ENCODE results near the gene TNFRSF12A. TPM values are rescaled to one million over a fixed set of nuclear protein-coding genes. Genes with fewer than 3 reads are reported as not detected.

The TNFRSF12A gene
- total and polyA plus RNA-seq, 9 donors, result 3.7 to 52.5 (median 8.5) TPM

DNA sequence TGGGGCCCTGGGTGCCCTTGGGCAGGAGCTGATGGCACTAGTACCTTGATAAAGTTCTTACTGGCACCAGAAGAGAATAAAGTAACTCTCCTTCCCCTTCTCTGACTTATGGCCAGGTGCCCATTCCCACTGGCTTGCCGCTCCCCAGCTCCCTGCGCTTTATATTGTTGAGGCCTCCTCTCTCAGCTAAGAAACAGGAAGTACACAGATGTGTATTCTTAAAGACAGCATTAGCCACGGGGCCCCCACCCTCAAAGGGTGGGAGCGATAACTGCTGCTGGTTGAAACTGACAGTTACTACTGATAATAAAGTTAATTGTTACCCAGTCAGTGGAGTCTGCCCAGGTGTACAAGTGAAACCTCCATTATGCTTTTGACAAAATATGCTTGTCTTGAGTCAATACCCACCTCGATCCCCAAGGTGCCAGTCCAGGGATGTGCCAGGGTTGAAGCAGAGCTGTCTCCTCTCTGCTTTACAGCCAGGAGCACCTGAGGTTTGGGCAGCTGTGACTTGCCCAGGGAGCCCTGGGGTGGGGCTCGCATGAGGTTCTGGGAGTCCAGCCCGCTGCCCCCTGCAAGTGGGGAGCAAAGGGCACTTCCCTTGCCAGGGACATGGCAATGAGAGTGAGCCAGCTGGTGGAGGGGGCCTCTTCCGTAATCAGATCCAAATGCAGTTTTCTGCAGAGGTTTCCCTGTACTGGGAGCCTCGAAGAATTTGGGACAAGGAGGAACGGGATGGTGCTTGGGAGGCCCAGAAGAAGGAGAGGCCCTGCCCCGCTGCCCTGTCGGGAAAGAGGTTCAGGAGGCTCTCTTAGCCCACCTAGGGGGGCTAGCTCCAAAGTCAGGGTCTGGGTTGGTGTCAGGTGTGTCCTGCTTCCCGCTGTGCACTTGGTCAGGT lies 12.9 kb upstream of the TNFRSF12A start:
- Histone ChIP-seq H3K4me3 (no peak overlapping the region), H3K9me3 (no peaks in the 10 kb centered on the region), H3K36me3 (no peaks in the 10 kb centered on the region), H3K27ac (no peak overlapping the region), H3K27me3 (peaks cover 8% of the 10 kb centered on the region), H3K4me1 (ENCODE audit: insufficient read depth) (no peaks in the 10 kb centered on the region)
- intact Hi-C loops (cut with DNase I), result no loop called here
- no peak for DNase-seq
- 53 to 58% (median 53%) methylated on average over 13 of the region's 13 CpGs for WGBS, 3 donors
- TF ChIP-seq POLR2A (IDR thresholded peaks at IDR 0.05) (no peak), EP300 (IDR thresholded peaks at IDR 0.05) (no peak)
- TF ChIP-seq, protein P1, sequence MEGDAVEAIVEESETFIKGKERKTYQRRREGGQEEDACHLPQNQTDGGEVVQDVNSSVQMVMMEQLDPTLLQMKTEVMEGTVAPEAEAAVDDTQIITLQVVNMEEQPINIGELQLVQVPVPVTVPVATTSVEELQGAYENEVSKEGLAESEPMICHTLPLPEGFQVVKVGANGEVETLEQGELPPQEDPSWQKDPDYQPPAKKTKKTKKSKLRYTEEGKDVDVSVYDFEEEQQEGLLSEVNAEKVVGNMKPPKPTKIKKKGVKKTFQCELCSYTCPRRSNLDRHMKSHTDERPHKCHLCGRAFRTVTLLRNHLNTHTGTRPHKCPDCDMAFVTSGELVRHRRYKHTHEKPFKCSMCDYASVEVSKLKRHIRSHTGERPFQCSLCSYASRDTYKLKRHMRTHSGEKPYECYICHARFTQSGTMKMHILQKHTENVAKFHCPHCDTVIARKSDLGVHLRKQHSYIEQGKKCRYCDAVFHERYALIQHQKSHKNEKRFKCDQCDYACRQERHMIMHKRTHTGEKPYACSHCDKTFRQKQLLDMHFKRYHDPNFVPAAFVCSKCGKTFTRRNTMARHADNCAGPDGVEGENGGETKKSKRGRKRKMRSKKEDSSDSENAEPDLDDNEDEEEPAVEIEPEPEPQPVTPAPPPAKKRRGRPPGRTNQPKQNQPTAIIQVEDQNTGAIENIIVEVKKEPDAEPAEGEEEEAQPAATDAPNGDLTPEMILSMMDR (IDR thresholded peaks at IDR 0.05), result no peak

DNA sequence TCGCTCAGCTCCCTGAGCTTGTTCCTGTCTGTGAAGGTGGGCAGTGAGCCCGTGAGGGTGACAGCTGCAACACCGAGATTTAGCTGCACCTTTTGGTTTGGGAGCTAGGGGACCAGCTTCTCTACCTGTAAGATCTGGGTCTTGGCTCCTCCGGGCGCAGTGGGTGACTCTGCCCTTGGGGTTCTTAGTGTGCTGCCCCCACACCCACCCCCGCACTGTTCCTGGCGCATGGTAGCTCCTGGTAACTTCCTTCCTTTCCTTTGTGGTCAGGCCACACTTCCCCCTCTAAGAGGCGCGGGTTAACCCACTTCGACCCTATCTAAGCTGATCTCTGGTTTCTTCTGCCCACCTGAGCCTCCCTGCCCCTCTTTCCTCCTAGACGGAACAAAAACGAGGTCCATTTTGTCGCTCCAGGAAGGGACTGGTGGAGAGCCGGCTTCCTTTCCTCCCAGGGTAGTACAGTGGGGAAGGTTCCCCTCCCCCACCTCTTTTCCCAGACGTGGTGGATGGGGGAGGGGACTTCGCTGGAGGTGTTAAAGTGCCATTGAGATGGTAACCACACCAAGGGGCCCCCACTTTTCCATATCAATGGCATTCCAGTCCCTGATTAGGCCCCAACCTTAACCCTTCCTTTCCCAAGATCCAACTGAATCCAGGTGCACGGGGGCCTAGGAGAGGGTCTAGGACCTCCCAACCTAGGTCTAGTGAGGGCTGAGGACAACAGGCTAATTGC lies 12.0 kb upstream of the TNFRSF12A start:
- peaks cover 8% of the 10 kb centered on the region for H3K27me3 ChIP-seq
- no peak for TF ChIP-seq EP300 (IDR thresholded peaks at IDR 0.05)
- TF ChIP-seq, protein P1 (IDR thresholded peaks at IDR 0.05), result no peak
- TF ChIP-seq POLR2A (IDR thresholded peaks at IDR 0.05), result no peak
- no peaks in the 10 kb centered on the region for H3K4me1 ChIP-seq (ENCODE audit: insufficient read depth)
- no peaks in the 10 kb centered on the region for H3K9me3 ChIP-seq
- intact Hi-C loops (cut with DNase I), result no loop called here
- H3K27ac ChIP-seq, result no peak overlapping the region
- H3K4me3 ChIP-seq, result no peak overlapping the region
- WGBS, 3 donors, result 21 to 34% (median 33%) methylated on average over 17 of the region's 17 CpGs
- no peaks in the 10 kb centered on the region for H3K36me3 ChIP-seq
- DNase-seq, result no peak

DNA sequence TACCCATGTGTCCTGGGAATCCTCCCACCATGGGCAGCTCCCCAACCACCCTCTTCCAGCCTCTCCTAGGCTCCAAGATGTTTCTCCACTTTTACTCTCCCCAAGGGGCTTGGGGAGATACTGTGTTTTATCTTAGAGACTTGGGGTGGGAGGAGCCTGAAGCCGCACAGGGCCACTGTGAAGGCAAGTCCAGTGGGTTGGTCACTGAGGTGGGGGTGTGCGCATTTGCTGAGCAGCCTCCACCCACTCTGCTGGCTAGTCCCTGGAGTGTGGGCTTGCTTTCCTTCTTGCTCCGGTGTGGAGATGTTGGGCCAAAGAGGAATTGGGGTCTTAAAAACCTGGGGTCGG lies 11.5 kb upstream of the TNFRSF12A start:
- H3K27me3 ChIP-seq, result peaks cover 8% of the 10 kb centered on the region
- intact Hi-C loops (cut with DNase I), result no loop called here
- no peaks in the 10 kb centered on the region for H3K4me1 ChIP-seq (ENCODE audit: insufficient read depth)
- H3K36me3 ChIP-seq, result no peaks in the 10 kb centered on the region
- TF ChIP-seq POLR2A (IDR thresholded peaks at IDR 0.05), result no peak
- no peak for TF ChIP-seq EP300 (IDR thresholded peaks at IDR 0.05)
- TF ChIP-seq, protein P1 (IDR thresholded peaks at IDR 0.05), result no peak
- DNase-seq, result no peak
- no peak overlapping the region for H3K27ac ChIP-seq
- no peak overlapping the region for H3K4me3 ChIP-seq
- H3K9me3 ChIP-seq, result no peaks in the 10 kb centered on the region
- 24 to 53% (median 50%) methylated on average over 4 of the region's 4 CpGs for WGBS, 3 donors

DNA sequence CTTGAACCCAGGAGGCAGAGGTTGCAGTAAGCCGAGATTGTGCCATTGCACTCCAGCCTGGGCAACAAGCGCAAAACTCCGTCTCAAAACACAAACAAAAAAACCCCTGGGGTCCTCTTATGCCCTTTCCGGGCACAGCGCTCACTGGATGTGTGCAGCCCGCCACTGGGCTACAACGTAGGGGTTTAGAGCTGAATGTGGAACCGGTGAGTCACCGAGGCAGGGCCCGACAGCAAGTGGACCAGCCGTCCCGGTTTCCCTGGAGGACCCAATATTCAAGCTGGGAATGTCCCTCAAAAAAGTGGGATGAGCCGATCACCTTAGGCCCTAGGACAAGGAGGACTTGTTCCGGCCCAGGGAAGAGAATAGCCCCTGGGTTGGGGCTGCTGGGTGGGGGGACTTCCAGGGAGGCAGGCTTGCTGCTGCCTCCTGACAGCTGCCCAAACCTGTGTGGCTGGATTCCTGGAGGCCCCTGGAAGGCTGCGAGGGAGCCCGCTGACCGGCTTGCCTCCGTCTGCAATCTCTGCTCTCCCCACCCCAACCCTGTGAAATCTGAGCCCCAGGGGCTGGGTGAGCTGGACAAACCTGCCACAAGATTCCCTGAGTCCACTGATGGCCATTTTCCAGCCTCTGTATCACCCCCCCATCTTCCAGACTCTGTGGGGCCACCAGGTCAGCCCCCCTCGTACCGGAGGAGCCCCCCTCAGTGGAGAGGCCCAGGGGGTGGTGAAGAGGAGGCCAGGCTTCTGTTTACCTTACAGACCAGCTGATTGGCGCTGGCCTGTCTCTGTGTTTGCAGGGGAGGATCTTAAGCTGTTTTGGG lies 10.4 kb upstream of the TNFRSF12A start:
- H3K27ac ChIP-seq, result no peak overlapping the region
- no peaks in the 10 kb centered on the region for H3K9me3 ChIP-seq
- no peaks in the 10 kb centered on the region for H3K4me1 ChIP-seq (ENCODE audit: insufficient read depth)
- 30 to 35% (median 30%) methylated on average over 21 of the region's 21 CpGs for WGBS, 3 donors
- H3K27me3 ChIP-seq, result peaks cover 8% of the 10 kb centered on the region
- H3K36me3 ChIP-seq, result no peaks in the 10 kb centered on the region
- H3K4me3 ChIP-seq, result no peak overlapping the region
- DNase-seq, result no peak
- intact Hi-C loops (cut with DNase I), result no loop called here
- TF ChIP-seq POLR2A (IDR thresholded peaks at IDR 0.05) (no peak), EP300 (IDR thresholded peaks at IDR 0.05) (no peak)
- TF ChIP-seq, protein P1 (IDR thresholded peaks at IDR 0.05), result no peak
